ENCODE measurements around the gene ERLIN1.

ERLIN1 gene

GRCh38 chr10:100184840-100185239, 989 bp downstream of the ERLIN1 start:
- Mint-ChIP-seq H3K4me3 (peak overlapping the region; percentile 94 to 96), H3K36me3 (ENCODE audit: insufficient read depth) (peaks cover 26% of the 10 kb centered on the region), H3K27ac (peak overlapping the region; percentile 95 to 98), H3K4me1 (ENCODE audit: low read depth in 2 of 2) (peaks cover 38 to 58% of the 10 kb centered on the region in 2 donors), H3K9me3 (no peaks in the 10 kb centered on the region), H3K27me3 (no peaks in the 10 kb centered on the region)
- ATAC-seq (replicated peaks) (no peak), DNase-seq (no peak)

GRCh38 chr10:100184426-100184825, 1.4 kb downstream of the ERLIN1 start:
- Mint-ChIP-seq H3K9me3 (no peaks in the 10 kb centered on the region), H3K4me1 (ENCODE audit: low read depth in 2 of 2) (peaks cover 38 to 59% of the 10 kb centered on the region in 2 donors), H3K27me3 (no peaks in the 10 kb centered on the region), H3K4me3 (peak overlapping the region; percentile 94 to 96), H3K36me3 (ENCODE audit: insufficient read depth) (peaks cover 27% of the 10 kb centered on the region), H3K27ac (peak overlapping the region; percentile 95 to 98)
- ATAC-seq (replicated peaks) (no peak), DNase-seq (no peak)

- DNase-seq (no peak), ATAC-seq (replicated peaks) (no peak)
- Mint-ChIP-seq H3K36me3 (ENCODE audit: insufficient read depth) (peaks cover 36% of the 10 kb centered on the region), H3K4me3 (no peak overlapping the region), H3K27me3 (no peaks in the 10 kb centered on the region), H3K4me1 (ENCODE audit: low read depth in 2 of 2) (peaks cover 37 to 57% of the 10 kb centered on the region in 2 donors), H3K9me3 (no peaks in the 10 kb centered on the region), H3K27ac (peak overlapping the region in 1 of 2 donors; percentile 98)
These were observed 2.3 kb downstream of the ERLIN1 start for GRCh38 chr10:100183481-100183880.

- Mint-ChIP-seq H3K27ac (no peak overlapping the region), H3K9me3 (no peaks in the 10 kb centered on the region), H3K27me3 (no peaks in the 10 kb centered on the region), H3K36me3 (ENCODE audit: insufficient read depth) (peaks cover 39% of the 10 kb centered on the region), H3K4me1 (ENCODE audit: low read depth in 2 of 2) (peaks cover 36 to 55% of the 10 kb centered on the region in 2 donors), H3K4me3 (no peak overlapping the region)
- no peak for ATAC-seq (replicated peaks)
- DNase-seq, result no peak
These were observed 2.9 kb downstream of the ERLIN1 start for GRCh38 chr10:100182908-100183307.

- peaks cover 36 to 52% of the 10 kb centered on the region in 2 donors for H3K4me1 Mint-ChIP-seq (ENCODE audit: low read depth in 2 of 2)
- no peaks in the 10 kb centered on the region for H3K27me3 Mint-ChIP-seq
- DNase-seq, result no peak
- H3K4me3 Mint-ChIP-seq, result no peak overlapping the region
- ATAC-seq (replicated peaks), result no peak
- no peaks in the 10 kb centered on the region for H3K9me3 Mint-ChIP-seq
- H3K27ac Mint-ChIP-seq, result no peak overlapping the region
- H3K36me3 Mint-ChIP-seq (ENCODE audit: insufficient read depth), result peaks cover 42% of the 10 kb centered on the region
These were observed 3.5 kb downstream of the ERLIN1 start for GRCh38 chr10:100182281-100182680.

- Mint-ChIP-seq H3K36me3 (ENCODE audit: insufficient read depth) (peaks cover 40% of the 10 kb centered on the region), H3K9me3 (no peaks in the 10 kb centered on the region), H3K27me3 (no peaks in the 10 kb centered on the region), H3K4me1 (ENCODE audit: low read depth in 2 of 2) (peaks cover 13 to 19% of the 10 kb centered on the region in 2 donors), H3K4me3 (no peak overlapping the region), H3K27ac (no peak overlapping the region)
- ATAC-seq (replicated peaks) (no peak), DNase-seq (no peak)
These were observed 10.0 kb downstream of the ERLIN1 start for GRCh38 chr10:100175875-100176274.

- Mint-ChIP-seq H3K27ac (no peak overlapping the region), H3K9me3 (no peaks in the 10 kb centered on the region), H3K4me3 (no peak overlapping the region), H3K27me3 (no peaks in the 10 kb centered on the region), H3K4me1 (ENCODE audit: low read depth in 2 of 2) (peaks cover 10 to 17% of the 10 kb centered on the region in 2 donors), H3K36me3 (ENCODE audit: insufficient read depth) (peaks cover 40% of the 10 kb centered on the region)
- DNase-seq (no peak), ATAC-seq (replicated peaks) (no peak)
These were observed 10.8 kb downstream of the ERLIN1 start for GRCh38 chr10:100174699-100175677.

GRCh38 chr10:100173035-100173434, 12.8 kb downstream of the ERLIN1 start:
- Mint-ChIP-seq H3K27me3 (no peaks in the 10 kb centered on the region), H3K4me1 (ENCODE audit: low read depth in 2 of 2) (peaks cover 14 to 22% of the 10 kb centered on the region in 2 donors), H3K4me3 (no peak overlapping the region), H3K9me3 (no peaks in the 10 kb centered on the region), H3K36me3 (ENCODE audit: insufficient read depth) (peaks cover 25% of the 10 kb centered on the region), H3K27ac (no peak overlapping the region)
- no peak for ATAC-seq (replicated peaks)
- DNase-seq, result no peak

GRCh38 chr10:100172349-100172748, 13.5 kb downstream of the ERLIN1 start:
- Mint-ChIP-seq H3K27me3 (no peaks in the 10 kb centered on the region), H3K4me3 (no peak overlapping the region), H3K36me3 (ENCODE audit: insufficient read depth) (peaks cover 20% of the 10 kb centered on the region), H3K4me1 (ENCODE audit: low read depth in 2 of 2) (peaks cover 15 to 27% of the 10 kb centered on the region in 2 donors), H3K27ac (no peak overlapping the region), H3K9me3 (no peaks in the 10 kb centered on the region)
- ATAC-seq (replicated peaks) (no peak), DNase-seq (no peak)

GRCh38 chr10:100168313-100168643, 17.6 kb downstream of the ERLIN1 start:
- Mint-ChIP-seq H3K27me3 (no peaks in the 10 kb centered on the region), H3K27ac (peak overlapping the region; percentile 91 to 98), H3K9me3 (no peaks in the 10 kb centered on the region), H3K4me1 (ENCODE audit: low read depth in 2 of 2) (peaks cover 12 to 40% of the 10 kb centered on the region in 2 donors), H3K36me3 (ENCODE audit: insufficient read depth) (peaks cover 19% of the 10 kb centered on the region), H3K4me3 (peak overlapping the region; percentile 75 to 79)
- no peak for DNase-seq
- no peak for ATAC-seq (replicated peaks)

GRCh38 chr10:100167553-100168312, 18.1 kb downstream of the ERLIN1 start:
- peak; percentile 36 for ATAC-seq (replicated peaks)
- Mint-ChIP-seq H3K27ac (peak overlapping the region; percentile 91 to 98), H3K4me1 (ENCODE audit: low read depth in 2 of 2) (peaks cover 12 to 44% of the 10 kb centered on the region in 2 donors), H3K9me3 (no peaks in the 10 kb centered on the region), H3K36me3 (ENCODE audit: insufficient read depth) (peaks cover 22% of the 10 kb centered on the region), H3K27me3 (no peaks in the 10 kb centered on the region), H3K4me3 (peak overlapping the region; percentile 75 to 79)
- no peak for DNase-seq

- DNase-seq (no peak), ATAC-seq (replicated peaks) (no peak)
- Mint-ChIP-seq H3K4me1 (ENCODE audit: low read depth in 2 of 2) (peaks cover 6 to 40% of the 10 kb centered on the region in 2 donors), H3K27ac (peak overlapping the region; percentile 8 to 78), H3K36me3 (ENCODE audit: insufficient read depth) (peaks cover 38% of the 10 kb centered on the region), H3K4me3 (no peak overlapping the region), H3K27me3 (no peaks in the 10 kb centered on the region), H3K9me3 (no peaks in the 10 kb centered on the region)
These were observed 21.9 kb downstream of the ERLIN1 start for GRCh38 chr10:100163704-100164621.

GRCh38 chr10:100162696-100163095, 23.1 kb downstream of the ERLIN1 start:
- H3K9me3 Mint-ChIP-seq, result no peaks in the 10 kb centered on the region
- DNase-seq (no peak), ATAC-seq (replicated peaks) (no peak)
- H3K27me3 Mint-ChIP-seq, result no peaks in the 10 kb centered on the region
- H3K27ac Mint-ChIP-seq, result peak overlapping the region in 1 of 2 donors; percentile 57
- H3K4me3 Mint-ChIP-seq, result no peak overlapping the region
- peaks cover 6 to 40% of the 10 kb centered on the region in 2 donors for H3K4me1 Mint-ChIP-seq (ENCODE audit: low read depth in 2 of 2)
- peaks cover 42% of the 10 kb centered on the region for H3K36me3 Mint-ChIP-seq (ENCODE audit: insufficient read depth)
